Measurements from ENCODE around the gene CYSTM1.

Gene CYSTM1

GRCh38 chr5:140215276-140215675 is 40.3 kb downstream of the CYSTM1 start:
- no peak for DNase-seq

GRCh38 chr5:140216478-140217074 is 41.6 kb downstream of the CYSTM1 start:
- no peak for DNase-seq

GRCh38 chr5:140217299-140218026 is 42.5 kb downstream of the CYSTM1 start:
- DNase-seq = no peak

- no peak for DNase-seq
Observed at GRCh38 chr5:140219068-140219991, 44.3 kb downstream of the CYSTM1 start.

- no peak for DNase-seq
Observed at GRCh38 chr5:140220032-140220697, 45.2 kb downstream of the CYSTM1 start.

- DNase-seq = no peak
Observed at GRCh38 chr5:140220698-140221064, 45.7 kb downstream of the CYSTM1 start.

- DNase-seq = no peak
Observed at GRCh38 chr5:140221697-140222223, 46.8 kb downstream of the CYSTM1 start.

GRCh38 chr5:140222416-140222815 is 47.4 kb downstream of the CYSTM1 start:
- no peak for DNase-seq

- DNase-seq = no peak
Observed at GRCh38 chr5:140223567-140223966, 48.6 kb downstream of the CYSTM1 start.

GRCh38 chr5:140224658-140225057 is 49.7 kb downstream of the CYSTM1 start:
- no peak for DNase-seq

GRCh38 chr5:140225396-140225795 is 50.4 kb downstream of the CYSTM1 start:
- DNase-seq = no peak

- DNase-seq = no peak
Observed at GRCh38 chr5:140227046-140227445, 52.1 kb downstream of the CYSTM1 start.

- DNase-seq = no peak
Observed at GRCh38 chr5:140228364-140228837, 53.4 kb downstream of the CYSTM1 start.

GRCh38 chr5:140230373-140230772 is 55.4 kb downstream of the CYSTM1 start:
- no peak for DNase-seq

GRCh38 chr5:140232731-140233130 is 57.7 kb downstream of the CYSTM1 start:
- DNase-seq = no peak

- no peak for DNase-seq
Observed at GRCh38 chr5:140234377-140234989, 59.5 kb downstream of the CYSTM1 start.

- no peak for DNase-seq
Observed at GRCh38 chr5:140235791-140236551, 61.0 kb downstream of the CYSTM1 start.

GRCh38 chr5:140236891-140237598 is 62.1 kb downstream of the CYSTM1 start:
- no peak for DNase-seq

GRCh38 chr5:140238756-140239155 is 63.8 kb downstream of the CYSTM1 start:
- no peak for DNase-seq

GRCh38 chr5:140239461-140239860 is 64.5 kb downstream of the CYSTM1 start:
- no peak for DNase-seq

Measured in NCI-H524 treated with DMSO at 0.1 percent for 48 hours (cell line).